Measurements from ENCODE around the gene BAMBI. TPM values are rescaled to one million over a fixed set of nuclear protein-coding genes. Genes with fewer than 3 reads are reported as not detected.
A peak's percentile ranks its signal among the peaks of the same experiment; 100 is the strongest.

BAMBI gene
- total RNA-seq, 1 donor, result 1.4 TPM

DNA sequence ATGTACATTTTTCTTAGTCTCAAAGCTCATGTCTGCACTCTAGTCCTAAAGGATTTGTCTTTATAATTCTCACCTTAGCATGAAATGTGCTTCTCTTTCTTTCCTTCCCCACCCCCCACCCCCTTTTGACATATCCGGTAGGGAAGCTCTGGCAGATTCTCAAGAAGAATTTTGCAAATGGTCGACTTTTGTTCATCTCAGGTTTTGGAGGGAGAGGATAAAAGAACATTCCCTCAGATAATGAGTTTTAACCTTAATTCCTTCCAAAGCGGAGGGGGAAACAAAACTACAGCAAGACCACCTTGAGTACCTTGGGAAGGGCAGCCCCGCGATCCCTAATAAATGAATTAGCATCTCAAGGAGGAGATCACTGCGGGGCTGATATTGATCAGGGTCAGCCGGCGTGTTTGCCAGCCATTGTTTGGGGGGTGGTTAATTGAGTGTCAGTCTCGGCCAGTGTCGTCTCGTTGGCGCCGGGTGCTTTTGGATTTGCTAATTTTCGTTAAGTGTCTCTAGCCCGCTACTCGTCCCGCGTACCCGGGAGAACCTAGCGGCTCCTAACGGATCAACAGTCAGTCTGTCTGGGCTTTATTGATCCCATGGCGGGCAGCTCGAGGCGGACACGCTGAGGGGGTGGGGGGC lies 874 bp upstream of the BAMBI start:
- TF ChIP-seq, protein P1, sequence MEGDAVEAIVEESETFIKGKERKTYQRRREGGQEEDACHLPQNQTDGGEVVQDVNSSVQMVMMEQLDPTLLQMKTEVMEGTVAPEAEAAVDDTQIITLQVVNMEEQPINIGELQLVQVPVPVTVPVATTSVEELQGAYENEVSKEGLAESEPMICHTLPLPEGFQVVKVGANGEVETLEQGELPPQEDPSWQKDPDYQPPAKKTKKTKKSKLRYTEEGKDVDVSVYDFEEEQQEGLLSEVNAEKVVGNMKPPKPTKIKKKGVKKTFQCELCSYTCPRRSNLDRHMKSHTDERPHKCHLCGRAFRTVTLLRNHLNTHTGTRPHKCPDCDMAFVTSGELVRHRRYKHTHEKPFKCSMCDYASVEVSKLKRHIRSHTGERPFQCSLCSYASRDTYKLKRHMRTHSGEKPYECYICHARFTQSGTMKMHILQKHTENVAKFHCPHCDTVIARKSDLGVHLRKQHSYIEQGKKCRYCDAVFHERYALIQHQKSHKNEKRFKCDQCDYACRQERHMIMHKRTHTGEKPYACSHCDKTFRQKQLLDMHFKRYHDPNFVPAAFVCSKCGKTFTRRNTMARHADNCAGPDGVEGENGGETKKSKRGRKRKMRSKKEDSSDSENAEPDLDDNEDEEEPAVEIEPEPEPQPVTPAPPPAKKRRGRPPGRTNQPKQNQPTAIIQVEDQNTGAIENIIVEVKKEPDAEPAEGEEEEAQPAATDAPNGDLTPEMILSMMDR (IDR thresholded peaks at IDR 0.05; ENCODE audit: insufficient read depth, low read length), result peak; percentile 36
- peak; percentile 14 for DNase-seq (ENCODE audit: low read depth)
- H3K4me3 ChIP-seq (ENCODE audit: low read depth, low read length), result peak overlapping the region; percentile 61

DNA sequence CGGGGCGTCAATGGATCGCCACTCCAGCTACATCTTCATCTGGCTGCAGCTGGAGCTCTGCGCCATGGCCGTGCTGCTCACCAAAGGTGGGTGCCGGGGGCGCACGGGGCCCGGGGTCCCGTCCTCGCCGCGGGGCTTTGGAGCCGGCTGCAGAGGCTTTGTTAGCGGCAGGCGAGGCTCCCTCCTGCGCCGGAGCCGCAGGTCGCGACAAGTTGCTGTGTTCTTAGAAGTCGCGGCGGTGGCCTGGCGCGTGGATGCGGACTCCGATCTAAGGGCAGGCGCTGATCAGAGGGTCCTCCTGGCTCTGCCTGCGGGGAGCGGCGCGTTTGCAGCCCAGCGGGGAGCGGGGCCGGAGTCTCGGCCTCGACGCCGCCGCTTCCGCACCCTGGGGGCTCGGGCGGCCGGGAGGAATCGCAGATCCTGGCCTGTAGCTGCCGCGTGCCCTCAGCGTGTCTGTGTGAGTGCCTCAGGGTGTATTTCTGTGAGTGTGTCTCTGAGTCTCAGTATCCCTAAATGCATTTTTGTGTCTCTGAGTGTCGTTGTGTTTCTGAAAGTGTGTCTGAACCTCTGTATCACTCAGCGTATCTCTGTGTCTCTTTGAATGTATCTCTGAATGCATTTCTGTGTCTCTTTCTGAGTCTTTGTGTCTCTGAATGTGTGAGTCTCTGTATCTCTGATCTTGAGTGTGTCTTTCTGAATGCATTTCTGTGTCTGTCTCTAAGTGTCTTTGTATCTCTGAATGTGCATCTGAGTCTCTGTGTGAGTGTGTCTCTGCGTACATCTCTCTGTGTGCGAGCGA lies 766 bp downstream of the BAMBI start:
- peak; percentile 34 for DNase-seq (ENCODE audit: low read depth)
- H3K4me3 ChIP-seq (ENCODE audit: low read depth, low read length), result peak overlapping the region; percentile 77
- TF ChIP-seq, protein P1 (IDR thresholded peaks at IDR 0.05; ENCODE audit: insufficient read depth, low read length), result no peak

DNA sequence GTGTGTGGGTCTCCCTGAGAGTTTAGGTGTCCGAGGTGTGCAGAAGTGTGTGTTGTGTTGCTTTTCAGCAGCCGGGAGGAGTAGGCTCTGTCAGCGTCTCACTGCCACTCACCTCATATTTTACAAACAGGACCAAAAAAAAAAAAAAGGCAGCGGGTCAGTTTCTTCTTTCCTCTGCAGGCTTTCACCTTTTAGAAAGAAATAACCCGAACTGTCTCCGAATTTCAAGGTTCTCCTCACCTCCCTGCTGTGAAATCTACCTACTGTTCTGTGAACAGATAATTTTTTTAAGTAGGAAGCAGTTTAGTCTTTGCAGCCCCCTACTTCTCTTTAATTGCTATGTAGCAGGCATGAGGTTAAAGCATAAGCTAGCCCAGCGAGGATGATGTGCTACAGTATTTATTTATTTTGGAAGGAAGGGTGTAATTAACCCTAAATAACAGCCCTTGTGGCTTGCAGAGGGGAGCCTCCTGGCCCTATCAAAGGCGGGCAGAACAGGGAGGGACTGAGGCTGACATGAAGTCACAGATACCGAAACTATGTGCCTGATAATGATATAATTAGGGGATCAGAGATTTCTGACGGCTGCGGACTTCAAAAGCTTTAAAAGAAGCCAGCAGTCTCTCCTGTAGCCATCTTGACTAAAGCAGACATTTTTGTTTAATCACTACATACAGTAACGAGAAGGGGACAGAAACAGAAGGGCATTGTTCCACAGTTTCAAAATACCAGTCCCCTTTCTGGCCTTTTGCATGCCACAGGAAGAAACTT lies 1.6 kb downstream of the BAMBI start:
- H3K4me3 ChIP-seq (ENCODE audit: low read depth, low read length), result peak overlapping the region; percentile 77
- TF ChIP-seq, protein P1 (IDR thresholded peaks at IDR 0.05; ENCODE audit: insufficient read depth, low read length), result no peak
- peak; percentile 13 for DNase-seq (ENCODE audit: low read depth)

DNA sequence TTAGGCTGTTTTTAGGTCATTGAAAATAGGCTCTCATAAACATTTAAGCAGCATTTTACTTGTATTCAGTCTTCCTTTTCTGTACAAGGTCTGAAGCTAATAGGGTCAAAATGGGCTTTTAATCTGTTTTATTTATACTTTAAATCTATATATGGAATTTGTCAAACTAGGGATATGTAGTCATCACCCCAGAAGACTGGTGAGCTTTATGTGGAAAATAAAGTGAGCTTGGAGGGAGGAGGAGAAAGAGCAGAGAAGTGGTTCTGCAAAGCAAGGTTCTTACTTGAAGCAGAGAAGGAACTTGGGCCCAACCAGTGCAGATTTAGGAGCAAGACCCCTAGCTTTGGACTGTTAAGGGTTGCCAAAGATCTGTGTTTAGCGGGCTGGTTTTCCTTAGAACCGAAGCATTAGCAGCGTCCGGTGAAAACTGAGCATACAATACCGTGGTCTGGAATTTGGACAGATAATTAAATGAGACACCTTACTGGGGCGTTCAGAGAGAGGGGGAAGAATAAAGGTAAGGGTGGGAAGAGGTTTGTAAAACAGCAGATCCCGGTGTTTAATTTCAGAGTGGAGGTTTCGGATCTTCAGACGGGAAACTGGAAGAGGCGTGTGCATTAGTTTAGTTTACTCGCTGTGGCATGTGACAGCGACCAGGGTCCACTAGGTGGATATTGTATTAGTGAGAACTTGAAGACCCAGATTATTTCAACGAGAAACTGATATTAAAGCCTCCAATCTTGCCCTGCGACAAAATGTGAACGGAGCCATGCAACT lies 2.4 kb downstream of the BAMBI start:
- peak overlapping the region; percentile 77 for H3K4me3 ChIP-seq (ENCODE audit: low read depth, low read length)
- peak; percentile 14 for DNase-seq (ENCODE audit: low read depth)
- TF ChIP-seq, protein P1 (IDR thresholded peaks at IDR 0.05; ENCODE audit: insufficient read depth, low read length), result peak; percentile 15

DNA sequence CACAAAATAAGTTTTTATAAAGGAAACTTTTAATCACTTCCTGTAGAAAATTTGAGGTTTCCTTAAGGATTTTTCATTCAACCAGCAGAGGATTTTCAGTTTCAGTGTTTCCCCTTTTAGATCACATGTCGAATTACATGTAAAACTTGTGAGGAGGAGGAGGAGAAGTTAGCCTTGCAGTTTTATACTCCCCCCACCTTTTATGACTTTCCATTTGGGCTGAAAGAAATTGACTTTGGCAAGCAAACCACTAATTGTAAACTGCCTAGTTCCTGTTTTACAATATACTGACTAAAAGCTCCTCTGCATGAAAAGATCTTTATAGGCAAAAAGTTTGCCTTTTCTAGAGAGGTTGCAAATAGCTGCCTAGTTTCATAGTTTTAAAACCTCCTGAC lies 3.0 kb downstream of the BAMBI start:
- DNase-seq (ENCODE audit: low read depth), result peak; percentile 11

More for the DNA sequence above, 3.0 kb downstream of the BAMBI start:
- H3K4me3 ChIP-seq (ENCODE audit: low read depth, low read length), result no peak overlapping the region
- TF ChIP-seq, protein P1 (IDR thresholded peaks at IDR 0.05; ENCODE audit: insufficient read depth, low read length), result no peak
